Panc1 (cell line): ENCODE measurements around the gene MAPK8IP3.

Experiments used
- POLR2AphosphoS5 ChIP-seq: IDR thresholded peaks from 2 replicates; pipeline ENCODE4 v1.6.1; 2012; ENCODE audit warnings: mild to moderate bottlenecking, low read depth, low read length, moderate library complexity
- SIN3A ChIP-seq: IDR thresholded peaks from 2 replicates; pipeline ENCODE4 v1.6.1; 2012; ENCODE audit warnings: low read depth, mild to moderate bottlenecking, low read length, moderate library complexity, borderline replicate concordance; ENCODE audit not compliant: insufficient read depth
- TCF7L2 ChIP-seq: IDR thresholded peaks from 2 replicates; pipeline ENCODE4 v1.6.1; 2011; ENCODE audit warnings: mild to moderate bottlenecking, low read depth, low read length, inconsistent platforms
- TF ChIP-seq, protein P1 (sequence below): fragments of 450-650 bp; IDR thresholded peaks from 2 replicates; pipeline ENCODE4 v1.5.1; 2017; ENCODE audit warnings: mild to moderate bottlenecking
- TF ChIP-seq, protein P2 (sequence below), 2 experiments: IDR thresholded peaks; 2 replicates each; pipeline ENCODE4 v1.6.1; 2011 to 2012; ENCODE audit warnings: low read depth in 2 of 2, control low read depth in 1 of 2, low read length in 1 of 2, mild to moderate bottlenecking in 1 of 2, moderate library complexity in 1 of 2; ENCODE audit not compliant: insufficient read depth in 1 of 2

GRCh38 chr16:1689853-1690252, 16.1 kb upstream of the MAPK8IP3 start:
- TF ChIP-seq, protein P1, sequence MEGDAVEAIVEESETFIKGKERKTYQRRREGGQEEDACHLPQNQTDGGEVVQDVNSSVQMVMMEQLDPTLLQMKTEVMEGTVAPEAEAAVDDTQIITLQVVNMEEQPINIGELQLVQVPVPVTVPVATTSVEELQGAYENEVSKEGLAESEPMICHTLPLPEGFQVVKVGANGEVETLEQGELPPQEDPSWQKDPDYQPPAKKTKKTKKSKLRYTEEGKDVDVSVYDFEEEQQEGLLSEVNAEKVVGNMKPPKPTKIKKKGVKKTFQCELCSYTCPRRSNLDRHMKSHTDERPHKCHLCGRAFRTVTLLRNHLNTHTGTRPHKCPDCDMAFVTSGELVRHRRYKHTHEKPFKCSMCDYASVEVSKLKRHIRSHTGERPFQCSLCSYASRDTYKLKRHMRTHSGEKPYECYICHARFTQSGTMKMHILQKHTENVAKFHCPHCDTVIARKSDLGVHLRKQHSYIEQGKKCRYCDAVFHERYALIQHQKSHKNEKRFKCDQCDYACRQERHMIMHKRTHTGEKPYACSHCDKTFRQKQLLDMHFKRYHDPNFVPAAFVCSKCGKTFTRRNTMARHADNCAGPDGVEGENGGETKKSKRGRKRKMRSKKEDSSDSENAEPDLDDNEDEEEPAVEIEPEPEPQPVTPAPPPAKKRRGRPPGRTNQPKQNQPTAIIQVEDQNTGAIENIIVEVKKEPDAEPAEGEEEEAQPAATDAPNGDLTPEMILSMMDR, result no peak
- no peak for TF ChIP-seq POLR2AphosphoS5
- TF ChIP-seq, protein P2, sequence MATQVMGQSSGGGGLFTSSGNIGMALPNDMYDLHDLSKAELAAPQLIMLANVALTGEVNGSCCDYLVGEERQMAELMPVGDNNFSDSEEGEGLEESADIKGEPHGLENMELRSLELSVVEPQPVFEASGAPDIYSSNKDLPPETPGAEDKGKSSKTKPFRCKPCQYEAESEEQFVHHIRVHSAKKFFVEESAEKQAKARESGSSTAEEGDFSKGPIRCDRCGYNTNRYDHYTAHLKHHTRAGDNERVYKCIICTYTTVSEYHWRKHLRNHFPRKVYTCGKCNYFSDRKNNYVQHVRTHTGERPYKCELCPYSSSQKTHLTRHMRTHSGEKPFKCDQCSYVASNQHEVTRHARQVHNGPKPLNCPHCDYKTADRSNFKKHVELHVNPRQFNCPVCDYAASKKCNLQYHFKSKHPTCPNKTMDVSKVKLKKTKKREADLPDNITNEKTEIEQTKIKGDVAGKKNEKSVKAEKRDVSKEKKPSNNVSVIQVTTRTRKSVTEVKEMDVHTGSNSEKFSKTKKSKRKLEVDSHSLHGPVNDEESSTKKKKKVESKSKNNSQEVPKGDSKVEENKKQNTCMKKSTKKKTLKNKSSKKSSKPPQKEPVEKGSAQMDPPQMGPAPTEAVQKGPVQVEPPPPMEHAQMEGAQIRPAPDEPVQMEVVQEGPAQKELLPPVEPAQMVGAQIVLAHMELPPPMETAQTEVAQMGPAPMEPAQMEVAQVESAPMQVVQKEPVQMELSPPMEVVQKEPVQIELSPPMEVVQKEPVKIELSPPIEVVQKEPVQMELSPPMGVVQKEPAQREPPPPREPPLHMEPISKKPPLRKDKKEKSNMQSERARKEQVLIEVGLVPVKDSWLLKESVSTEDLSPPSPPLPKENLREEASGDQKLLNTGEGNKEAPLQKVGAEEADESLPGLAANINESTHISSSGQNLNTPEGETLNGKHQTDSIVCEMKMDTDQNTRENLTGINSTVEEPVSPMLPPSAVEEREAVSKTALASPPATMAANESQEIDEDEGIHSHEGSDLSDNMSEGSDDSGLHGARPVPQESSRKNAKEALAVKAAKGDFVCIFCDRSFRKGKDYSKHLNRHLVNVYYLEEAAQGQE (IDR thresholded peaks at IDR 0.05; ENCODE audit: insufficient read depth in 1 of 2, low read depth in 2 of 2, low read length in 1 of 2), result no peak
- no peak for TF ChIP-seq TCF7L2
- TF ChIP-seq SIN3A, result no peak
